Measurements from ENCODE around the gene BRCA2.
A peak's percentile ranks its signal among the peaks of the same experiment; 100 is the strongest.

BRCA2 gene

GRCh38 chr13:32376642-32377415 is 61.5 kb downstream of the BRCA2 start:
- no peak for DNase-seq (ENCODE audit: low read depth, low spot score)
- no peak overlapping the region for H3K4me3 ChIP-seq (ENCODE audit: low read length)

GRCh38 chr13:32378012-32378411 is 62.7 kb downstream of the BRCA2 start:
- H3K4me3 ChIP-seq (ENCODE audit: low read length) = no peak overlapping the region
- no peak for DNase-seq (ENCODE audit: low read depth, low spot score)

DNA sequence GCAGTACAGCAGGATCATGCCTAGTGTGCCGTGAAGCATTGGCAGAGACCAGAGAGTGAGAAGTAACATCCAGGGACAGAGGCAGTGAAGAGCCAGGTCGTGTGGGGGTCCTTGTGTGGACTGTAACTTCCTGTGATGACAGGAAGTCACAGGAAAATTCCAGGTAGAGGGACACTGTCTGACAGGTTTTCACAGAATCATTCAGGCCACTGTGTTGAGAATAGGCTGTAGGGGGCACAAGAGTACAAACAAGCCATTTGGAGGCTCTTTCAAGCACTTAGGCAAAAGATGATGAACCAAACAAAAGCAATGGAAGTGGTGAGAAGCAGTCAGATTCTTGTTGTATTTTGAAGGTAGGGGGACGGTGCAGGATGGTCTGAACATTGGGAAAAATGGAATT is 66.2 kb downstream of the BRCA2 start:
- DNase-seq (ENCODE audit: low read depth, low spot score) = peak; percentile 7
- H3K4me3 ChIP-seq (ENCODE audit: low read length) = no peak overlapping the region

GRCh38 chr13:32383836-32384618 is 68.7 kb downstream of the BRCA2 start:
- H3K4me3 ChIP-seq (ENCODE audit: low read length) = no peak overlapping the region
- no peak for DNase-seq (ENCODE audit: low read depth, low spot score)

- no peak overlapping the region for H3K4me3 ChIP-seq (ENCODE audit: low read length)
- DNase-seq (ENCODE audit: low read depth, low spot score) = no peak
Measured at GRCh38 chr13:32384702-32385101, 69.4 kb downstream of the BRCA2 start.

DNA sequence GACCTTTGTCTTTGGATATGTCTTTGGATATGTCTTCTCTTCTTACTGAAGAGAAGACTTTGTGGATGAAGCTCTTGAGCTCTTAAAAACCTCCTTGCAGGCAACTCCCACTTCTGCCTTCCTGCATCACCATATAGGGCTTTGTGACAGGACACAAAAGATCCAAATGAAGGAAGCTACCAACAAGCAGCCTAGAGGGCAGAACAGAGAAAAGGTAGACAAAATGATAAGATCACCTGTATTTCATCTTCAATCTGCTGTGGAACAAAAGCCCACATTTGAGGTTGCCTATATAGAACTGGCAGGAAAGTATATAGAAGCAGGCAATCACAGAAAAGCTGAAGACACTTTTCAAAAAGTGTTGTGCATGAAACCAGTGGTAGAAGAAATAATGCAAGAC is 70.1 kb downstream of the BRCA2 start:
- DNase-seq (ENCODE audit: low read depth, low spot score) = peak; percentile 17
- no peak overlapping the region for H3K4me3 ChIP-seq (ENCODE audit: low read length)

- H3K4me3 ChIP-seq (ENCODE audit: low read length) = no peak overlapping the region
- peak; percentile 27 for DNase-seq (ENCODE audit: low read depth, low spot score)
Measured at GRCh38 chr13:32390048-32390447, 74.7 kb downstream of the BRCA2 start.

- no peak for DNase-seq (ENCODE audit: low read depth, low spot score)
- H3K4me3 ChIP-seq (ENCODE audit: low read length) = no peak overlapping the region
Measured at GRCh38 chr13:32390484-32390883, 75.2 kb downstream of the BRCA2 start.

DNA sequence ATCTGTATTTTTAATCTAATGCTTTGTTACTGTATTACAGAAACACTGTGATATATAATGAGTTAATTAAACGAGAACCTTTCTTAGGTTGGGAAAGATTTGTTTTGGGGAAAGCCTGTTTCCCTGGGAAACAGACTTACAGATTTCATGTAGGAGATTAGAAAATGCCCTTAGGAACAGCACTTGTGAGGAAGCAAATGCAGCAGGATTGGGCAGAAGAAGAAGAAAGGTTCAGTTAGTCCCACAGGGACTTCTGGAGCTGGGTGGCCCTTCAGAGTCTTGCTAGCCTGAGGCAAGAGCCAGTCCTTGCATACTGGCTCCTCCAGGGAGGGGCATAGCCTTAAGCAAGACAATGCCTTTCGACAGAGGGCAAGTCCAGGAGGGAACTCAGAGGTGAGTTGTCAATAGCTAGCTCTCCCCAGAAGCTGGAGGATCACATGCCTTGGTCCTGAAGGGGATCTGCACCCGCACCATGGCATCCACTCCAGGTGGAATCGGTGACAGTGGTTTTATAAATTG is 75.9 kb downstream of the BRCA2 start:
- DNase-seq (ENCODE audit: low read depth, low spot score) = no peak
- H3K4me3 ChIP-seq (ENCODE audit: low read length) = no peak overlapping the region

GRCh38 chr13:32403108-32403507 is 87.8 kb downstream of the BRCA2 start:
- no peak for DNase-seq (ENCODE audit: low read depth, low spot score)

GRCh38 chr13:32407854-32408253 is 92.5 kb downstream of the BRCA2 start:
- DNase-seq (ENCODE audit: low read depth, low spot score) = no peak
- no peak overlapping the region for H3K4me3 ChIP-seq (ENCODE audit: low read length)

More at GRCh38 chr13:32403108-32403507, 87.8 kb downstream of the BRCA2 start:
- no peak overlapping the region for H3K4me3 ChIP-seq (ENCODE audit: low read length)

DNA sequence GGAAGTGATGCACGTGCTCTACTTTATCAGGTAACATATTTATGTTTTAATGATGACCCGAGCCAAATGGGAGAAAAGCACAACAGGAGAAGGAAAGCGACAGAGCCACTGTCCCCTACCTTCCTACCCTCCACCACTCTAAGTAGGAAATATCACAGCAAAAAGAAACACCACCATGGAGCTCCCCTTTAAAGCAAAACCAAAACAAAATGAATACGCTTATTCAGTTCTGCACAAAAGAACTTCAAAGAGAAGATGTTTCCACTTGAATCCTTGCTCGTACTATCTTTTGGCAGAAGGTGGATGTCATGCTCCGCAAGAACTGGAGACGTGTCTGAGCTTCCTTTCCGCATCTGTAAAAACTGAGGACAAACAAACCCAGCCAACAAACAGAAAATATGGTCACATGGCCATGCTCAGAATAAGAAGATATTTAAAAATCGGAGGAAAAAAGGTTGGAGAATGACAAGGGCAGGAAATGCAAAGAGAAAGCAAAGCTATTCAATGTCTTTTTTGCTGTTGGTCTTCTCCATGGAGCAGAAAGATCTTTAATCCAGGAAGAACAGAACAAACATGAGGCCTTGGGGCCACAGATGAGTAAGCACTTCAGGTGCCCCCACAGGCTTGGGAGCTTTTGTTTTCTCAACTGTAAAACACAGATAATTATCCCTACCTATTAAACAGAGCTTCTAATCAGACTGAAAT is 93.1 kb downstream of the BRCA2 start:
- DNase-seq (ENCODE audit: low read depth, low spot score) = no peak
- H3K4me3 ChIP-seq (ENCODE audit: low read length) = no peak overlapping the region

- no peak overlapping the region for H3K4me3 ChIP-seq (ENCODE audit: low read length)
- DNase-seq (ENCODE audit: low read depth, low spot score) = no peak
Measured at GRCh38 chr13:32409001-32409313, 93.6 kb downstream of the BRCA2 start.

DNA sequence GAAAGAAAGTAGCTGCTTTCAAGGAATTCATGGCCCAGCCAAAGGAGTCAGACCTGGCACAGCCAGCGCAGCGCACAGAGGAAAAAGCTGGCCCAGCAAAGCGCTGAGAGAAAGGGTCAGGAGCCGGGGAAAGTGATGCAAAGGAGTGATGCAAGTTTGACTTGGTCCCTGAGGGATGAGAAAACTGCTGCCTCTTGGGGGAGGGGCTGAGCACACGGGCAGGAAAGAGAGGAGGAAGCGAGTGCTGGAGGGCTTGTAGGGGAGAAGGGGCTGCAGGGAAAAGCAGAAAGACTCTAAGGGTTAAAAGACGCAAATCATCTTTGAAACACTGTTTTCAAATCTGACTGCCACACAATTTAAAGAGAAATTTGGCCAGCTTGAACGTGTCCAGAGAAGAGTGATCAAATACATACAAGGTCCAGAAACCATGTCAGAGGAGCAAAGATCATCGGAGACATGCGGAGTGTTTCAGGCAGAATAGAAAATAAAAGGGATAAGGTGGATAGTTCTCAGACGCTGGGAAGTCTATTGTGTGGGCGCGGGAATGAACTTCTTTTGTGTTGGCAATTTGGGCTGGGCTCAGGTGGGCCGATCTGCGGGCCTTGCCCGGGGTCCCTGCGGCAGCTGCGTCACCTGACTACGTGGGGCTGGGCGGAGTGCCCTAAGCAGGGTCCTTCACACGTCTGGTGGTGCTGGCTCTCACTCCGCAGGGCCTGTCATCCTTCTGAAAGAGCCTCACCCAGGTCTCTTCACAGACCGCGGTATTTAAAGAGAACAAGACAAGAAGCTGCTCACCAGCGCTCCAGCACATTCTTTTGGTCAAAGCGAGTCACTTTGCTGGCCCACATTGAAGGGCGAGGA is 94.5 kb downstream of the BRCA2 start:
- H3K4me3 ChIP-seq (ENCODE audit: low read length) = no peak overlapping the region
- DNase-seq (ENCODE audit: low read depth, low spot score) = no peak

- DNase-seq (ENCODE audit: low read depth, low spot score) = no peak
- H3K4me3 ChIP-seq (ENCODE audit: low read length) = no peak overlapping the region
Measured at GRCh38 chr13:32413284-32413683, 98.0 kb downstream of the BRCA2 start.

- H3K4me3 ChIP-seq (ENCODE audit: low read length) = no peak overlapping the region
- no peak for DNase-seq (ENCODE audit: low read depth, low spot score)
Measured at GRCh38 chr13:32414580-32414979, 99.3 kb downstream of the BRCA2 start.

DNA sequence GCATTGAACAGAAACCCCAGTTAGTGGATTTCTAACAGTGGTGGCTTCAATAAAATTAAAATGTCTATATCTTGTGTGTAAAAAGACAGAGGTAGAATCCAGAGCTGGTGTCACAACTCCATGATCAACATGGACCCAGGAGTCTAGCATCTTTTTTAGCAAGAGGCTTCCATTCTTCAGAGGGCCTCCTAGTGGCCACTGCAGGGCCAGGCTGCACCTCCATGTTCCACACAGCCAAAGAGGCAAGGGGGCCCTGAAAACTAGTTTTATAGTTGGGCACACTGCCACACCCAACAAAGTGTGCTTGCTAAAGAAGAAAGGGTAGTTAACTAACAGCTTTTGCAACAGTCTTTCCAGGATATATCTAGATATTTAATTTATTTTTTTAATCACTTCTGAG is 99.7 kb downstream of the BRCA2 start:
- no peak overlapping the region for H3K4me3 ChIP-seq (ENCODE audit: low read length)
- no peak for DNase-seq (ENCODE audit: low read depth, low spot score)

DNA sequence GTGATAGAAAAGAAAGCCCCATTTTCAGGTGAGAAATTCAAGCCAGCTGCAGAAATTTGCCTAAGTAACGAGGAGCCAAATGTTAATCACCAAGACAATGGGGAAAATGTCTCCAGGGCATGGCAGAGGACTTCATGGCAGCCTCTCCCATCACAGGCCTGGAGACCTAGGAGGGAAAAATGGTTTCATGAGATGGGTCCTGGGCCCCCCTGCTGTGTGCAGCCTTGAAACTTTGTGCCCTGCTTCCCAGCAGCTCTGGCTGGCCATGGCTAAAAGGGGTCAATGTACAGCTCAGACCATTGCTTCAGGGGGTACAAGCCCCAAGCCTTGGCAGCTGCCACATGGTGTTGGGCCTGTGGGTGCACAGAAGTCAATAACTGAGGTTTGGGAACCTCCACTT is 102.7 kb downstream of the BRCA2 start:
- no peak overlapping the region for H3K4me3 ChIP-seq (ENCODE audit: low read length)
- no peak for DNase-seq (ENCODE audit: low read depth, low spot score)

DNA sequence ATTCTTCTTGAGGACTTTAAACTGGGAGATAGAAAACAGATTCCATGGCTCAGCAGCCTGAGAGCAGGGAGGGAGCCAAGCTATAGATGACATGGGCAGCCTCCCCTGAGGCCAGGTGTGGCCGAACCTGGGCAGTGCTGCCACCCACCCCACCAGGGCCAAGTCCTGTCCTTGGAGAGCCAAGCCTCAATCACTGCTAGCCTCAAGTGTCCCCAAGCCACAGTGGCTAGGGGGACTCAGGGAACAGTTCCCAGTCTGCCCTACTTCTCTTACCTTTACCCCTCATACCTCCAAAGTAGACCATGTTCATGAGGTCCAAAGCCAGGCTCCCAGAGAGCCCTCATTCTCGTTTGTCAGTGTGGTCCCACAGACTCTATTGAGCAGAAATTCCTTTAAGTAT is 104.6 kb downstream of the BRCA2 start:
- DNase-seq (ENCODE audit: low read depth, low spot score) = no peak
- H3K4me3 ChIP-seq (ENCODE audit: low read length) = no peak overlapping the region
